Stimulated activated CD8-positive, alpha-beta memory T cell treated with anti-CD3 and anti-CD28 coated beads, Interleukin-15, amount 100 ng/mL, for 24 hours (primary cell): ENCODE results near the gene CCK.
"Not testable (repeated sequence)": the region's sequence is repeated elsewhere in the genome, so short reads cannot be mapped to it uniquely, and the experiment has no call there.

Source experiments
- DNase-seq: peaks from one replicate; pipeline ENCODE4 v3.0.0-alpha.2; 2020; ENCODE audit warnings: low read depth

Gene CCK

GRCh38 chr3:42266085-42266484, at the start of gene CCK:
CCK (minus strand) TSS chr3:42266185; CDS start chr3:42263630, 2,555 bp downstream.
- DNase-seq, result no peak

- DNase-seq, result no peak
These were observed 48.4 kb upstream of the CCK start for GRCh38 chr3:42314411-42314810.

- no peak for DNase-seq
These were observed 42.7 kb upstream of the CCK start for GRCh38 chr3:42308651-42309050.

- DNase-seq, result no peak
These were observed 40.5 kb upstream of the CCK start for GRCh38 chr3:42306499-42306898.

GRCh38 chr3:42302924-42303634, 37.1 kb upstream of the CCK start:
- DNase-seq, result no peak

- DNase-seq, result no peak
These were observed 35.6 kb upstream of the CCK start for GRCh38 chr3:42301446-42302175.

GRCh38 chr3:42300778-42301177, 34.8 kb upstream of the CCK start:
- DNase-seq, result no peak

- no peak for DNase-seq
These were observed 34.0 kb upstream of the CCK start for GRCh38 chr3:42300013-42300412.

- DNase-seq, result no peak
These were observed 32.3 kb upstream of the CCK start for GRCh38 chr3:42298259-42298658.

GRCh38 chr3:42292009-42292408, 26.0 kb upstream of the CCK start:
- no peak for DNase-seq

GRCh38 chr3:42290966-42291714, 25.2 kb upstream of the CCK start:
- DNase-seq, result no peak

- DNase-seq, result no peak
These were observed 23.0 kb upstream of the CCK start for GRCh38 chr3:42289026-42289425.

GRCh38 chr3:42288385-42288784, 22.4 kb upstream of the CCK start:
- DNase-seq, result no peak

- not testable (repeated sequence) for DNase-seq
These were observed 21.4 kb upstream of the CCK start for GRCh38 chr3:42287423-42287822.

GRCh38 chr3:42277676-42278075, 11.7 kb upstream of the CCK start:
- no peak for DNase-seq

GRCh38 chr3:42276141-42277132, 10.5 kb upstream of the CCK start:
- DNase-seq, result no peak

GRCh38 chr3:42275217-42275616, 9.2 kb upstream of the CCK start:
- DNase-seq, result no peak

GRCh38 chr3:42274266-42274665, 8.3 kb upstream of the CCK start:
- no peak for DNase-seq

- no peak for DNase-seq
These were observed 7.4 kb upstream of the CCK start for GRCh38 chr3:42273361-42273760.

GRCh38 chr3:42271786-42272185, 5.8 kb upstream of the CCK start:
- no peak for DNase-seq

GRCh38 chr3:42270561-42270960, 4.6 kb upstream of the CCK start:
- no peak for DNase-seq

- DNase-seq, result no peak
These were observed 3.7 kb upstream of the CCK start for GRCh38 chr3:42269647-42270046.
